Endothelial cell (in vitro differentiated cells): ENCODE measurements around the gene THRB. TPM values are rescaled to one million over a fixed set of nuclear protein-coding genes. Genes with fewer than 3 reads are reported as not detected.

ENCODE experiments used
- DNase-seq: peaks from one replicate; pipeline ENCODE4 v3.0.0; 2021; ENCODE audit warnings: low spot score
- H3K27ac Mint-ChIP-seq: one replicate; pipeline ENCODE4 v1.8.0; 2021; ENCODE audit warnings: mixed read lengths, inconsistent platforms; ENCODE audit not compliant: unreplicated experiment
- H3K27me3 Mint-ChIP-seq: one replicate; pipeline ENCODE4 v1.8.0; 2021; ENCODE audit warnings: mild to moderate bottlenecking, moderate library complexity, mixed read lengths, inconsistent platforms; ENCODE audit not compliant: unreplicated experiment
- H3K36me3 Mint-ChIP-seq: one replicate; pipeline ENCODE4 v1.8.0; 2021; ENCODE audit warnings: mild to moderate bottlenecking, low read depth, mixed read lengths, inconsistent platforms; ENCODE audit not compliant: unreplicated experiment
- H3K4me1 Mint-ChIP-seq: one replicate; pipeline ENCODE4 v1.8.0; 2021; ENCODE audit warnings: mild to moderate bottlenecking, mixed read lengths, inconsistent platforms; ENCODE audit not compliant: unreplicated experiment
- H3K4me3 Mint-ChIP-seq: one replicate; pipeline ENCODE4 v1.8.0; 2021; ENCODE audit warnings: mild to moderate bottlenecking, mixed read lengths, inconsistent platforms; ENCODE audit not compliant: unreplicated experiment
- H3K9me3 Mint-ChIP-seq: one replicate; pipeline ENCODE4 v1.8.0; 2021; ENCODE audit warnings: mixed read lengths, inconsistent platforms; ENCODE audit not compliant: unreplicated experiment
- CTCF ChIP-seq: fragments of 200-600 bp; sonication (generic); IDR thresholded peaks from one replicate; pipeline ENCODE4 v1.5.0; 2021; ENCODE audit warnings: antibody characterized with exemption; ENCODE audit not compliant: unreplicated experiment
- total RNA-seq: library from RNA; stranded (reverse); fragmentation: NEBNext Ultra II Directional; extraction: Animal tissue kit (Norgen Biotek cat#: 25700); gene quantifications from one replicate; pipeline ENCODE4 v1.2.1, GENCODE V29; 2021; ENCODE audit not compliant: unreplicated experiment

THRB gene
- total RNA-seq, 1 donor from 2014 or later, result 0.38 TPM

DNA sequence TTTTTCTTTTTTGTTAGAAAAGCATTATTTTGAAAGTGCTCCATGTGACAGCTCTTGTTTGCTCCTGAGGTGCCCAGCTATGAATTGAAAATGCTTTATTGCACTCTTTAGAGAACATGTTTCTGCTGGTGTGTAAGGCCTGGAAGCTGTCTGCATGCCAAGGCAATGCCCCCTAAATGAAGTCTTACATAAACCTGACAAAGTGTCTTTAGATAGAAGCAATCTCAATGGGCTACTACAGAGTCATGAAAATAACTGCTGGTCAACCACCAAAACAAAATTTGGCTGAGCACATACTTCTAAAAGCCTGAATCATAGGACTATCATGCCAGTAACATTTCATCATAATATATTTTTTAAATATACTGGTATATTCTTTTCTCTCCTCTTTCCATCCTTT lies 178.7 kb downstream of the THRB start:
- Mint-ChIP-seq H3K27ac (no peak overlapping the region), H3K4me3 (no peak overlapping the region), H3K9me3 (no peaks in the 10 kb centered on the region), H3K36me3 (no peaks in the 10 kb centered on the region), H3K27me3 (peaks cover 2% of the 10 kb centered on the region), H3K4me1 (peaks cover 5% of the 10 kb centered on the region)
- no peak for TF ChIP-seq CTCF
- DNase-seq, result no peak

DNA sequence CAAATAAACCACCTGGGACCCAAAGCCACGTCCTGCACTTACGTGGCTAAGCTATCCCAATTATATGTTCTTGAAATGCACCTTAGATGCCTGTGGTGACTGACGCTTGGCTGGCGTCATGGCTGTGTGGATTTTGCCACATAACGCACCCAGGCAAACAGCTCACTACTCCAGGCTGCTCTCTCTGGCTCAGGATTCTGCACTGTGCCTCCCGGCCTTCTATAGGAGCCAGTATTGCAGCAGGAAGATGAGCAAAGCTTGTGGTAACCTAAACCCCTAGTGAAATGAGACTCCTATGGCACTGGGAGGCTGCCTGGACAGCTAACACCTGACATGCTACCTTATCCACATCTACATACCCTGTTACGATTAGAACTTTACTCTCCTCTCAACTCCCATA lies 179.3 kb downstream of the THRB start:
- Mint-ChIP-seq H3K27ac (no peak overlapping the region), H3K4me1 (peaks cover 5% of the 10 kb centered on the region), H3K27me3 (peaks cover 2% of the 10 kb centered on the region), H3K36me3 (no peaks in the 10 kb centered on the region), H3K4me3 (no peak overlapping the region), H3K9me3 (no peaks in the 10 kb centered on the region)
- DNase-seq, result no peak
- TF ChIP-seq CTCF, result no peak

GRCh38 chr3:24311881-24312280 lies 182.8 kb downstream of the THRB start:
- no peak overlapping the region for H3K4me3 Mint-ChIP-seq
- H3K4me1 Mint-ChIP-seq, result peaks cover 5% of the 10 kb centered on the region
- no peak for TF ChIP-seq CTCF
- no peak overlapping the region for H3K27ac Mint-ChIP-seq
- peaks cover 2% of the 10 kb centered on the region for H3K27me3 Mint-ChIP-seq
- no peak for DNase-seq
- H3K9me3 Mint-ChIP-seq, result no peaks in the 10 kb centered on the region
- no peaks in the 10 kb centered on the region for H3K36me3 Mint-ChIP-seq

GRCh38 chr3:24310887-24311286 lies 183.8 kb downstream of the THRB start:
- no peak for DNase-seq
- Mint-ChIP-seq H3K4me1 (peaks cover 3% of the 10 kb centered on the region), H3K27ac (no peak overlapping the region), H3K4me3 (no peak overlapping the region), H3K9me3 (no peaks in the 10 kb centered on the region), H3K36me3 (no peaks in the 10 kb centered on the region), H3K27me3 (peaks cover 2% of the 10 kb centered on the region)
- TF ChIP-seq CTCF, result no peak

GRCh38 chr3:24306518-24306917 lies 188.1 kb downstream of the THRB start:
- no peak for DNase-seq
- H3K9me3 Mint-ChIP-seq, result no peaks in the 10 kb centered on the region
- H3K36me3 Mint-ChIP-seq, result no peaks in the 10 kb centered on the region
- H3K27me3 Mint-ChIP-seq, result no peaks in the 10 kb centered on the region
- H3K4me1 Mint-ChIP-seq, result peaks cover 5% of the 10 kb centered on the region
- H3K27ac Mint-ChIP-seq, result no peak overlapping the region
- TF ChIP-seq CTCF, result no peak
- H3K4me3 Mint-ChIP-seq, result no peak overlapping the region
